Measurements from ENCODE around the gene RAB44.

DNA sequence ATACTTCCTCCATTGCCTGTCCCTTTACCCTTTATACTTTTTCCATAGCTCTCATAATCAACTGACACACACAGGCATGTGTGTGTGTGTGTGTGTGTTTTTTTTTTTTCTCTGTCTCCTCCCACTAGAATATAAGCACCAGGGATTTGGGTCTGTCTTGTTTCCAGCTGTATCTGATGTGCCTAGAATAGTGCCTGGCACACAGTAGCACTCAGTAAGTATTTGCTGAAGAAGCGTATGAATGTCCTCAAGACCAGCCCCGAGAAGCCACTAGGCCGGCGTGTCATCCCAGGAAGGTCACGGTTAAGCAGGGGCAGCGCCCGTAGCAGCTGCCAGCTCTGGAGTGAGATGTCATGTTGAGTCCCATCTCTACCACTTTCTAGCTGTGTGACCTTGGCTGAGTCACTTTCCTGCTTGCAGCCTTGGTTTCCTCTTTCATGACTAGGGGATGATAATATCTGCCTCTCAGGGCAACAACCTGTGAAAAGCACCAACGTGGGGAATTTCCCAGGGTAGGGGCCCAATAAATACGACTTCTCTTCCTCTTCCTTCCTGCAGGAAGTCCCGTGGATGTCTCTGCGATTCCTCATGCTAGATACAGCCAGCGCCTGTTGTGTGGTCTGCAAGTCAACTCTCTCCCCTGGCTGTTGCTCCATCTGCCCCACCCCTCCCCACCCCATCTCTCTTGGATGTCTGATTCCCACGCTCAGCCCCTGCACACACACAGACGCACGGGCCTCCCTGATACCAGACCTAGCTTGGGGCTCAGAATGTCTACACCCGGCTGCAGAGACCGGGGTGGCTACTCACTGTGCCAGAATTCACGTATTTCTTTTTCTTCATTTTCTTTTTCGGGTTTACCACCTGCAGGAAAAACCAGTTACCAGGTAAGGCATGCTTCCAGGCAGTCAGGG lies 58.1 kb downstream of the RAB44 start:
- TF ChIP-seq POLR2AphosphoS5 (IDR thresholded peaks at IDR 0.05; ENCODE audit: borderline replicate concordance, low read depth, low read length) (no peak), EZH2 (IDR thresholded peaks at IDR 0.05) (no peak), FOXP2 (optimal IDR thresholded peaks at IDR 0.05; ENCODE audit: control extremely low read depth, extremely low read length, insufficient read depth) (no peak)

Data from SK-N-MC (cell line).